ENCODE data around the gene IFT88.

IFT88 gene

DNA sequence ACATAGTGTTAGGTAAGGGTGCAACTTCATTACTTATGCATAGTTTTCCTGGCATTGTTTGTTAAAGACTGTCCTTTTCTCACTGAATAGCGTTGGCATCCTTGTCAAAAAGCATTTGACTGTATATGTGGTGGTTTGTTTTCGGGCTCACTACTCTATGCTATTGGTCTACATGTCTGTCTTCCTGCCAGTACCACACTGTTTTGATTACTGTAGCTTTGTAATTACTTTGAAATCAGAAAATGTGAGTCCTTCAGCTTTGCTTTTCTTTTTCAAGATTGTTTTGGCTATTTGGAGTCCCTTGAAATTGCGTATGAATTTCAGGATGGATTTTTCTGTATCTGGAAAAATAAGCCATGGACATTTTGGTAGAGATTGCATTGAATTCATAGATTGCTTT is 56.0 kb downstream of the IFT88 start:
- H3F3A ChIP-seq (ENCODE audit: insufficient read depth, low read length), result no peaks in the 10 kb centered on the region
- H3K36me3 ChIP-seq (replicated peaks; ENCODE audit: insufficient read depth, low read length), result no peaks in the 10 kb centered on the region
- H2AFZ ChIP-seq (ENCODE audit: low read length), result no peak overlapping the region
- H3K27ac ChIP-seq (ENCODE audit: low read length), result no peak overlapping the region
- H3K4me1 ChIP-seq (ENCODE audit: low read length), result no peaks in the 10 kb centered on the region
- no peaks in the 10 kb centered on the region for H3K79me2 ChIP-seq (ENCODE audit: low read length)
- H3K9me3 ChIP-seq (replicated peaks; ENCODE audit: insufficient read depth, low read length), result no peaks in the 10 kb centered on the region
- no peak overlapping the region for H3K4me2 ChIP-seq (ENCODE audit: low read depth, low read length)
- no peaks in the 10 kb centered on the region for H3K27me3 ChIP-seq (replicated peaks; ENCODE audit: insufficient read depth, low read length)
- TF ChIP-seq EZH2phosphoT487 (IDR thresholded peaks at IDR 0.05; ENCODE audit: low read length), result no peak
- TF ChIP-seq EZH2 (optimal IDR thresholded peaks at IDR 0.05; ENCODE audit: low read depth, low read length), result no peak
- no peak for TF ChIP-seq CTCF (IDR thresholded peaks at IDR 0.05; ENCODE audit: low read length)
- no peaks in the 10 kb centered on the region for H3K9me2 ChIP-seq (replicated peaks; ENCODE audit: insufficient read depth, low read length)
- H3K4me3 ChIP-seq (ENCODE audit: low read length), result no peak overlapping the region
- no peak for DNase-seq
- H3K9ac ChIP-seq (ENCODE audit: low read length), result no peak overlapping the region
- no peaks in the 10 kb centered on the region for H4K20me1 ChIP-seq (ENCODE audit: insufficient read depth, low read length)

DNA sequence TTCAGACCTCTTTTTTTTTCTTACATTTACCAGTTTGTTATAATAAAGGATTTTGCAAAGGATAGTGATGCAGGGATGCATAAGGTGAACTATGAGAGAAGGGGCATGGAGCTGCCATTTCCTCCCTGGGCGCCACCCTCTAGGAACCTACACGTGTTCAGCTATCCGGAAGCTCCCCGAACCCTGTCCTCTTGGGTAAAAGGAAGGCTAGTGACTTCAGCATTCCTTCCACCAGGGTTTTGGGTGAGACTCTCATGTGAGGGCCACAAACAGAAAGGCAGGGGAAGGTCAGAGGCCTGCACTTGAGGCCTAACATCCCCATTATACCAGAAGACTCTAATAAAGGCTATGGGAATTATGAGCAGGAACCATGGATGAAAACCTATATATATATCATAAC is 57.3 kb downstream of the IFT88 start:
- Histone ChIP-seq H3K4me2 (ENCODE audit: low read depth, low read length) (no peak overlapping the region), H3K27me3 (replicated peaks; ENCODE audit: insufficient read depth, low read length) (no peaks in the 10 kb centered on the region), H3K9me3 (replicated peaks; ENCODE audit: insufficient read depth, low read length) (no peaks in the 10 kb centered on the region), H3K79me2 (ENCODE audit: low read length) (no peaks in the 10 kb centered on the region), H3K4me1 (ENCODE audit: low read length) (no peaks in the 10 kb centered on the region), H2AFZ (ENCODE audit: low read length) (no peak overlapping the region), H3K9ac (ENCODE audit: low read length) (no peak overlapping the region), H3K36me3 (replicated peaks; ENCODE audit: insufficient read depth, low read length) (no peaks in the 10 kb centered on the region), H3K4me3 (ENCODE audit: low read length) (no peak overlapping the region), H3K9me2 (replicated peaks; ENCODE audit: insufficient read depth, low read length) (no peaks in the 10 kb centered on the region), H3F3A (ENCODE audit: insufficient read depth, low read length) (no peaks in the 10 kb centered on the region), H4K20me1 (ENCODE audit: insufficient read depth, low read length) (no peaks in the 10 kb centered on the region), H3K27ac (ENCODE audit: low read length) (no peak overlapping the region)
- TF ChIP-seq EZH2 (optimal IDR thresholded peaks at IDR 0.05; ENCODE audit: low read depth, low read length), result no peak
- no peak for TF ChIP-seq CTCF (IDR thresholded peaks at IDR 0.05; ENCODE audit: low read length)
- no peak for TF ChIP-seq EZH2phosphoT487 (IDR thresholded peaks at IDR 0.05; ENCODE audit: low read length)
- no peak for DNase-seq

DNA sequence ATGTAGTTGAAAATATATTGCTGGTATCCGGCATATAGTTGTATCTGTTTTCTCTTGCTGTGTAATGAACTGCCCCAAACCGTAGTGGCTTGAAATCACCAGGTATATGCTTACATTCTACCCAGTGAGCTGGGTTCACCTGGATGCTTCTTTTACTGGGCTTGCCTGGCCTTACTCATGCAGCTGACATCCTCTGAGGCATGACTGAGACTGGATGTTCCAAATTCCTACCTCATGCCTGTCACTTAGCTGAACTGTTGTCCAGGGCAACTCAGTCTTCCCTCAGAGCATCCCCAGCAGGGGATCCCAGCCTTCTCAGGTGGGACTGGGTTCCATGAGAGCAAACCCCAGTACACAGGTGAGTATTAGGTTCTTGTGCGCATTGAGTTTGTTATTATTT is 66.8 kb downstream of the IFT88 start:
- H3K27ac ChIP-seq (ENCODE audit: low read length), result no peak overlapping the region
- TF ChIP-seq CTCF (IDR thresholded peaks at IDR 0.05; ENCODE audit: low read length) (no peak), EZH2phosphoT487 (IDR thresholded peaks at IDR 0.05; ENCODE audit: low read length) (no peak), EZH2 (optimal IDR thresholded peaks at IDR 0.05; ENCODE audit: low read depth, low read length) (no peak)
- no peak overlapping the region for H3K4me3 ChIP-seq (ENCODE audit: low read length)
- no peaks in the 10 kb centered on the region for H3K36me3 ChIP-seq (replicated peaks; ENCODE audit: insufficient read depth, low read length)
- no peaks in the 10 kb centered on the region for H3K9me2 ChIP-seq (replicated peaks; ENCODE audit: insufficient read depth, low read length)
- H4K20me1 ChIP-seq (ENCODE audit: insufficient read depth, low read length), result no peaks in the 10 kb centered on the region
- H3K9me3 ChIP-seq (replicated peaks; ENCODE audit: insufficient read depth, low read length), result no peaks in the 10 kb centered on the region
- H3K9ac ChIP-seq (ENCODE audit: low read length), result no peak overlapping the region
- H3F3A ChIP-seq (ENCODE audit: insufficient read depth, low read length), result no peaks in the 10 kb centered on the region
- no peak for DNase-seq
- no peaks in the 10 kb centered on the region for H3K79me2 ChIP-seq (ENCODE audit: low read length)
- no peaks in the 10 kb centered on the region for H3K4me1 ChIP-seq (ENCODE audit: low read length)
- no peaks in the 10 kb centered on the region for H3K27me3 ChIP-seq (replicated peaks; ENCODE audit: insufficient read depth, low read length)
- H2AFZ ChIP-seq (ENCODE audit: low read length), result no peak overlapping the region
- H3K4me2 ChIP-seq (ENCODE audit: low read depth, low read length), result no peak overlapping the region

All from MM.1S (cell line).